HUES64 (cell line): ENCODE data around the gene CDRT4. TPM values are rescaled to one million over a fixed set of nuclear protein-coding genes. Genes with fewer than 3 reads are reported as not detected.

Experiments
- H3K27ac ChIP-seq: 2 replicates; pipeline ENCODE4 v1.7.0; 2013; ENCODE audit warnings: low read depth, low read length, inconsistent platforms
- H3K27me3 ChIP-seq: 2 replicates; pipeline ENCODE4 v1.6.1; 2013; ENCODE audit warnings: mild to moderate bottlenecking, low read length; ENCODE audit not compliant: insufficient read depth
- H3K36me3 ChIP-seq: 2 replicates; pipeline ENCODE4 v1.6.1; 2013; ENCODE audit warnings: mild to moderate bottlenecking, low read length; ENCODE audit not compliant: insufficient read depth
- H3K4me1 ChIP-seq: 2 replicates; pipeline ENCODE4 v1.6.1; 2013; ENCODE audit warnings: mild to moderate bottlenecking, low read length, moderate library complexity; ENCODE audit not compliant: insufficient read depth
- H3K4me3 ChIP-seq: 2 replicates; pipeline ENCODE4 v1.5.1; 2013; ENCODE audit warnings: mild to moderate bottlenecking, low read length, moderate library complexity
- H3K9ac ChIP-seq: 2 replicates; pipeline ENCODE4 v1.6.1; 2013; ENCODE audit warnings: mild to moderate bottlenecking, low read depth, low read length
- H3K9me3 ChIP-seq: 2 replicates; pipeline ENCODE4 v1.6.1; 2013; ENCODE audit warnings: low read depth, low read length; ENCODE audit not compliant: insufficient read depth
- WGBS: fragments of 150-250, 120-280 bp; methylation state at CpG from one replicate; pipeline ENCODE4 v1.1.7; 2013; ENCODE audit warnings: missing lambda C conversion rate; 5-methylcytosine and 5-hydroxymethylcytosine counted together
- polyA plus RNA-seq, 2 experiments: library from polyadenylated mRNA; stranded (reverse); fragments of 50-300 nt; gene quantifications; one replicate each; pipeline ENCODE4 v1.2.3, GENCODE V29; 2013

Gene CDRT4
- polyA plus RNA-seq (2013, experiment 1 of 2): 0.35 TPM
- 1.2 TPM for polyA plus RNA-seq (2013, experiment 2 of 2)

DNA sequence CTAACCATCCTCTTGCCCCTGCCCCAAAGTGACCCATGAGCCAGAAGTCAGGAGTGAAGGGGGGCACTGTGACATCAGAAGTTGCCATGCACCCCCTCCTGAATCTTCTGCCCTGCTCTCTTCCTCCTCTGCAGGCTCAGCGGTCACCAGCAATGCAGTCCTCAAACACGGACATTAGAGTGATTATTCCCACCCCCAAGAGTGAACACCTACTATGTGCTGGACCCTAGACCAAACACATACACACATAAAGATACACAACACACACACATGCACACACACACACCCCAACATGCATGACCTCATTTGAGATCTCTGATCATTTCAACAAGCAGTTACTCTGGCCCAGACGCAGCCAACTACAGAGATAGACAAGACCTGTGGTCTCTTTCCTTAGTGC is at the start of gene CDRT4:
Gene CDRT4, minus strand, starts transcription at position 30 of the 400 bp plus-strand sequence. CDS start 27,383 bp downstream, outside the sequence.
- WGBS: 84% methylated on average over 3 of the region's 3 CpGs
- no peaks in the 10 kb centered on the region for H3K27me3 ChIP-seq
- no peaks in the 10 kb centered on the region for H3K36me3 ChIP-seq
- no peak within 1 kb of the TSS for H3K27ac ChIP-seq
- H3K9me3 ChIP-seq: no peaks in the 10 kb centered on the region
- H3K4me1 ChIP-seq: peaks cover 4% of the 10 kb centered on the region
- no peak within 1 kb of the TSS for H3K9ac ChIP-seq
- no peak within 1 kb of the TSS for H3K4me3 ChIP-seq

DNA sequence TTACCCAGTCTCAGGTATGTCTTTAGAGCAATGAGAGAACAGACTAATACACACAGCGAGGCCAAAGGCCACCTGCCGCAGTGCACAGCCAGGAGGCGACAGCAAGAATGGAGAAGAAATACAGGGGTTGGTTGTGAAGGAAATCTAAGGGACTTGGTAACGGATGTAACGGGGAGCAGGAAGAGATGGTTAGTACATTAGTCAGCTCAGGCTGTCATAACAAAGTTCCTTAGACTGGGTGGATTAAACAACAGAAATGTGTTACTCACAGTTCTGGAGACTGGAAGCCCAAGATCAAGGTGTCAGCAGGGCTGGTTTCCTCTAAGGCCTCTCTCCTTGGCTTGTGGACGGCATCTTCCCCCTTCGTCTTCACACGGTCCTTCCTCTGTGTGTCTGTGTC is 48.7 kb upstream of the CDRT4 start:
- Histone ChIP-seq H3K4me3 (no peak overlapping the region), H3K36me3 (peaks cover 48% of the 10 kb centered on the region), H3K9ac (no peak overlapping the region), H3K4me1 (no peaks in the 10 kb centered on the region), H3K27me3 (no peaks in the 10 kb centered on the region), H3K9me3 (no peaks in the 10 kb centered on the region), H3K27ac (no peak overlapping the region)
- 95% methylated on average over 8 of the region's 8 CpGs for WGBS

DNA sequence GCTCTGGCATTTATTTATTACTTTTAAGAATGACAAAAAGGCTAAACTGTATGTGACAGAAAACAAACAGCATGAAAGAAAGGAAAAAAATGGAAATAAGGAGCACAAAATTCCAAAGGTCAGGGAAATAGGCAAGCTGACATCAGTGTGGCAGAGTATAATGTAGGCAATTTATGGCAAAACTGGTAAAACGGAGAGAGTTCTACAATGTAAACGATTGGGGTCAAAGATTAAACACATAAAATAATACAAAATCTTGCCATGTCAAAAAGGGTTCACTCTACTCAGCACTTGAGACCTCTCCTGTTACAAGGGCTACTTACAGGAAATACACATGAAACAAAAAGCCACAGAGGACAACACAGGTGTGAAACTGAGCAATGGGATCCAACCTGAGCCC is 47.0 kb upstream of the CDRT4 start:
- no peaks in the 10 kb centered on the region for H3K27me3 ChIP-seq
- 92% methylated on average over 2 of the region's 2 CpGs for WGBS
- H3K27ac ChIP-seq: no peak overlapping the region
- H3K36me3 ChIP-seq: peaks cover 48% of the 10 kb centered on the region
- no peaks in the 10 kb centered on the region for H3K9me3 ChIP-seq
- H3K4me1 ChIP-seq: no peaks in the 10 kb centered on the region
- no peak overlapping the region for H3K4me3 ChIP-seq
- H3K9ac ChIP-seq: no peak overlapping the region

DNA sequence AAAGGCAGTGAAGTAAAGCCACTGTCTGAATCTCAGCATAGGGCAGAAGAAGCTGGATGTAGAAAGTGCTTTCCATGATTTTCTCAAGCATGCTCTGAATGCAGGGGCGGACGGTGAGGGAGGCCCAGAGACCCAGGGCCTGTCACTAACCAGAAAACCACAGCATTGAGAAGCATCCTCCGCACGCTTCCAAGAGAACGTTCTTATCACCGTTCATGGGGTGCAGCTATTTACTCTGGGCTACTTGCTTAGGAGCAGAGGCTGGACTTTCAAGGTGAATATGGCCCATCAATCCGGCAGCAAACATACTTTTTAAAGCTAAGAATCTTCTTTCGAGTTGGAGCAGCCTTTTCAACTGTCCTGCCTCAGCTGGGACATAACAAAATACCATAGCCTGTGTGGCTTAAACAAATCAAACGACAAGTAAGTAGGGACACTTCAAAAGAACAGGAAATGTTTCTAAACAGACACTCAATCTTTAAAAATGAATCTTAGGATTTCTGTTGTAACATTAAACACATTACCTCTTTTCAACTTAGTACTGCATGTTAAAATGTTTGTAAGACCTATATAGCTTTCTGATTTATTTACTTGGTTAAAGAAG is 46.5 kb upstream of the CDRT4 start:
- no peak overlapping the region for H3K27ac ChIP-seq
- no peaks in the 10 kb centered on the region for H3K4me1 ChIP-seq
- H3K4me3 ChIP-seq: no peak overlapping the region
- 96% methylated on average over 9 of the region's 9 CpGs for WGBS
- peaks cover 48% of the 10 kb centered on the region for H3K36me3 ChIP-seq
- H3K27me3 ChIP-seq: no peaks in the 10 kb centered on the region
- H3K9ac ChIP-seq: no peak overlapping the region
- H3K9me3 ChIP-seq: no peaks in the 10 kb centered on the region

DNA sequence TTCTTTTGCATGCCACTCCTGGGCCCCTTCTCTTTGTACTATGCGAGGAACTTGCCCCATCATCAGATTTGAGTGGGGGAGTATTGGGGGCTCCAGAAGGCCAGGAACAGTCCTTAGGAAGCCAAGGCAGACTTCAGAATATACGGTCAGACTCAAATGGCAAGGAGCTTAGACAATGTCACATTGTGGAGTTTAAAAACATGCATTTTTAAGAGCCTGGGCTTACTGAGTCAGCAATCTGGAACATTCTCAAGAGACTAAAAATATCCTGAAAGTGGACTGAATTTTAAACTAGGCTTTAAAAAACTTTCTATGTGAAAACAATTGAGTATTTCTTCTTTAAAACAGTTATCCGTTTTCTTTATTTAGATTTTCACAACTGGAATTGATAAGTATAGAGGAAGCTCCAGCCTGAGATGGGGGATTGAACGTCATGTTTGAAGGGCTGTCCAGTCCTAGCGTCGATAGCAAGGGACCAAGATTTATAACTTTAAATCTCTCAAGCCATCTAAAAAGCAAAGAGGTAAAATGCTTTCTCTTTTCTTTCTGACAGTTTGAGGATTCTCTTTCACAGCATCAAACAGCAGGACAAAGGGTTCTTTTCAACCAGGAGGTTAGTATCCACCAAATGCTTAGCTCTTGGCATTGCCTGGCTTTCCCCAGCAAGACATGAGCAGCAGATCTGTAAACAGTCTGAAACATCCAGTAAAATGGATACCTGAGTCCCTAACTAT is 45.8 kb upstream of the CDRT4 start:
- Histone ChIP-seq H3K4me1 (no peaks in the 10 kb centered on the region), H3K36me3 (peaks cover 45% of the 10 kb centered on the region), H3K27ac (no peak overlapping the region), H3K4me3 (no peak overlapping the region), H3K9ac (no peak overlapping the region), H3K9me3 (no peaks in the 10 kb centered on the region), H3K27me3 (no peaks in the 10 kb centered on the region)
- 92% methylated on average over 5 of the region's 6 CpGs for WGBS

DNA sequence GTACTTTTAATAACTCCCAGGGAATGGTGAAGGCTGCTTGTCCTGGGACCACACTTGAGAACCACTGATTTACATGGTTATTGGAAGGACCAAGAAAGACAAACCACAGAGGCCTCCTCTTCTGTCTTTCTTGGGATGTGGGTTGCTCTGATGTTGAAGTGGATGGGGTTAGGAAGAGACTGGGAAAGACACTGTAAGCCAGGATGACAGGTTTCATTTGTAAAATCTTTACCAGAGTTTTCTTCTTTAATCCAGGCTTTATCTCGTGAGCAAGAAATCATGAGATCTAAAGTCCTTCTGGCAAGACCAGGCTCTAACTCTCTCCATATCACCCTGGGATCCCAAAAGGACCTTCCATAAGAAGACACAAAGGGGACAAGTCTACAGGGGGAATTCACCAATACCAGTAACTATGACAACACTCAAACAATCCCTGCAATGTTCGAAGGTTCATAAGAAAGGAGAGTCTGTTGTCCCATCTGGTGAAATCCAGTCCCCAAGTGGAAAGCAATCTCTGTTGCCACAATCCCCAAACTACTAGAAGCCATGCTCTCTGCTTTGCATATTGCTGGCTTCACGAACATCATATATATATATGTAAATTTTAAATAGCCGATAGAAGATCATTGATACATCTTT is 44.8 kb upstream of the CDRT4 start:
- WGBS: 97% methylated on average over 2 of the region's 4 CpGs
- H3K9ac ChIP-seq: no peak overlapping the region
- no peak overlapping the region for H3K27ac ChIP-seq
- no peaks in the 10 kb centered on the region for H3K27me3 ChIP-seq
- peaks cover 48% of the 10 kb centered on the region for H3K36me3 ChIP-seq
- no peaks in the 10 kb centered on the region for H3K9me3 ChIP-seq
- H3K4me1 ChIP-seq: no peaks in the 10 kb centered on the region
- no peak overlapping the region for H3K4me3 ChIP-seq

DNA sequence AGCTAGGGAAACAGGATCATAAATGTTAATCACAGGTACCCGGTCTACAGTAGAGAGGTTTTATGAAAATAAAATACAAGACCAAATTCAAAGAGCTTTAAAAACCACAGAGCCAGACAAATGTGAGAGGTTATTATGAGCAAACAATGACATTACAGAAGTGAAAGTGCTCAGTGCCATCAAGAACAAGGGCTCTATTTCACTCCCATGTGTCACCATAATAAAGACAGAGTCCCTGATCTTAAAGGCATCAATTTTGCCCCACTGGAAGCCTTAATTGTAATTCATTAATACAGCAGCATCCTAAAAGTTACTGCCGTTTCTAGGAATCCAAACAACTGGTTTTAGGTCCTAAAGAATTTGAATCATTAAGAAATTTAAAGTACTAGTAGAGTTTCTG is 43.7 kb upstream of the CDRT4 start:
- Histone ChIP-seq H3K4me1 (no peaks in the 10 kb centered on the region), H3K4me3 (no peak overlapping the region), H3K9ac (no peak overlapping the region), H3K36me3 (peaks cover 45% of the 10 kb centered on the region), H3K9me3 (no peaks in the 10 kb centered on the region), H3K27me3 (no peaks in the 10 kb centered on the region), H3K27ac (no peak overlapping the region)
- WGBS: 100% methylated on average over 1 of the region's 2 CpGs

DNA sequence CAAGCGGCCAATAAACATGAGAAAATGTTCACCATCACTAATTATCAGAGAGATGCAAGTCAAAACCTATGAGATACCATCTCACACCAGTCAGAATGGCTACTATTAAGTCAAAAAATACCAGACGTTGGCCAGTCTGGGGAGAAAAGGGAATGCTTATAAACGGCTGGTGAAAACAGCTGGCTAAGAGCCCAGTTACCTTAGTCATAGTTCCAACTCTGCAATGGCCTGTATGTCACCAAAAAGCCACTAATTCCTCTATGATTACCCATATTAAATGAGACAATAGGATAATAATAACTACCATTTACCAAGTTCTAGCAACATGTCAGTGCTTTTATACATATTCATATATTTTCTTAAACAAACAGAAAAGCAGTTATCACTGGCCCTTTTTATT is 42.9 kb upstream of the CDRT4 start:
- no peak overlapping the region for H3K9ac ChIP-seq
- H3K27ac ChIP-seq: no peak overlapping the region
- no peaks in the 10 kb centered on the region for H3K4me1 ChIP-seq
- H3K27me3 ChIP-seq: no peaks in the 10 kb centered on the region
- H3K9me3 ChIP-seq: no peaks in the 10 kb centered on the region
- H3K36me3 ChIP-seq: peaks cover 38% of the 10 kb centered on the region
- 90% methylated on average over 2 of the region's 3 CpGs for WGBS
- no peak overlapping the region for H3K4me3 ChIP-seq

DNA sequence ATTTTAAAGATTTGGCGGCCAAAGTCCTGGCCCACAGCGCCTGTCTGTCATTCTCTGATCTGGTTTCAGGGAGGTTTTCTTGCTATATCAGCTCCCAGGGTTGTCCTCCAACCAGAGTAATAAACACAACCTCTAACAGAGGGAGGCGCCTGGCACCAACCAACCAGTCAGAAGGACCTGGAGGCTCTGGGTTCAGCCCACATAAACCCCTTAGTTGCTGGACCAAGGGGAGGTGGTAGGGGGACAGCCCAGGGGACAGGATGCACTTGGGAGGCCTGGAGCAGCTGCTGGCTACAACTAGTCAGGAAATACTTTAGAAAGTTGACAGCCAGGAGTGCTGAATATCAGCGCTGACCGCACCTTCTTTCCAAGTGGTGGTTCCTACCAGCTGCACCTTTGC is 41.7 kb upstream of the CDRT4 start:
- Histone ChIP-seq H3K9me3 (no peaks in the 10 kb centered on the region), H3K9ac (no peak overlapping the region), H3K36me3 (peaks cover 32% of the 10 kb centered on the region), H3K27ac (no peak overlapping the region), H3K4me3 (no peak overlapping the region), H3K27me3 (no peaks in the 10 kb centered on the region), H3K4me1 (no peaks in the 10 kb centered on the region)
- 98% methylated on average over 4 of the region's 5 CpGs for WGBS

DNA sequence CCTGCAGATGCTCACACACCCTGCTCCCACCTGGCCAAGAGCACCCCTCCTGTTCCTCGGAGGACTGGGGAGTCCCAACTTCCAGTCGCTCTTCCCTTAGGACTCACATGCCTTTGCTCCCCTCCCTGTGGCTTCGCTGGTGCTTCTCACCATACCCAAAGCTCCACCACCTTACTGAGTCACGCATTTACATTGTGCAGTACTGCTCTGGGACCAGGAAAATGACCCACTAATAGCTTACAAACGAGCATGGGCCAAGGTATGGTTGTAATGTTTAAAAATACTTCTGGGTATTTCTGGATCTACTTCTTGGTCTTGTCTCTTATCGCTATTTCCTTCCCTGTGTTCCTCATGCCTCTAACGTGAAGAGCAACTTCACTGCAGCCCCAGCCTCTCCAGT is 41.0 kb upstream of the CDRT4 start:
- H3K27ac ChIP-seq: no peak overlapping the region
- H3K36me3 ChIP-seq: peaks cover 27% of the 10 kb centered on the region
- H3K27me3 ChIP-seq: no peaks in the 10 kb centered on the region
- H3K4me1 ChIP-seq: no peaks in the 10 kb centered on the region
- no peak overlapping the region for H3K9ac ChIP-seq
- no peak overlapping the region for H3K4me3 ChIP-seq
- WGBS: 88% methylated on average over 7 of the region's 7 CpGs
- no peaks in the 10 kb centered on the region for H3K9me3 ChIP-seq

DNA sequence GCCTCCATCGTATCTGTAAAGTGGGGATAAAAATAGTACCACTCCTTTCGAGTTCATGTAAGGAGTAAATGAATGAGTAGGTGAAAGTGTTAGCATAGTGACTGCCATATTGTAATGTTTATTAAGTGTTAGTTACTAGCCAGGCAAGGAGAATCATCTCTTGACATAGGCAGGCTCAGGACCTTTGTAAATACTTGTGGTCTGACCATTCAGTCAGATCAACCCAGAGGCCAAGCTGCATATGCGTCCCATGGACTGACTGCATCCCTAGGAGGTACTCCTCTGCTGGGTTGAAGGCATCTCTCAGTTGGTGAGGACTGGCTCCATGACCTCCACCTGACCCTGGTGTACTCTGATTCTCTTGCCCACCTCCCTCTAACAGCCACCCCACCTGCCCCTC is 40.5 kb upstream of the CDRT4 start:
- Histone ChIP-seq H3K27me3 (no peaks in the 10 kb centered on the region), H3K4me1 (no peaks in the 10 kb centered on the region; the same call in 1 of the 2 replicates), H3K9ac (no peak overlapping the region), H3K4me3 (no peak overlapping the region), H3K27ac (no peak overlapping the region), H3K9me3 (no peaks in the 10 kb centered on the region), H3K36me3 (peaks cover 27% of the 10 kb centered on the region)
- WGBS: 96% methylated on average over 3 of the region's 3 CpGs
